Activated T-helper 9 cell treated with anti-CD3 and anti-CD28 coated beads, Interleukin-2, amount 50 U/mL, for 16 hours (primary cell): Measurements from ENCODE around the gene RALA.

ENCODE experiments used
- DNase-seq: peaks from one replicate; pipeline ENCODE4 v3.0.0-alpha.2; 2020; ENCODE audit warnings: low read depth

Gene RALA

GRCh38 chr7:39623047-39623731 lies at the start of gene RALA:
Gene RALA (plus strand): TSS chr7:39623572. CDS start chr7:39686668, 63,096 bp downstream.
- DNase-seq: peak; percentile 85

- DNase-seq: no peak
Observed at GRCh38 chr7:39574673-39575349, 48.6 kb upstream of the RALA start.

- no peak for DNase-seq
Observed at GRCh38 chr7:39577229-39577874, 46.0 kb upstream of the RALA start.

- peak; percentile 59 for DNase-seq
Observed at GRCh38 chr7:39580149-39580874, 43.1 kb upstream of the RALA start.

GRCh38 chr7:39582536-39582935 lies 40.8 kb upstream of the RALA start:
- no peak for DNase-seq

- DNase-seq: no peak
Observed at GRCh38 chr7:39583539-39583938, 39.8 kb upstream of the RALA start.

GRCh38 chr7:39587393-39587792 lies 36.0 kb upstream of the RALA start:
- no peak for DNase-seq

- DNase-seq: no peak
Observed at GRCh38 chr7:39588416-39588815, 35.0 kb upstream of the RALA start.

GRCh38 chr7:39589323-39590111 lies 33.9 kb upstream of the RALA start:
- DNase-seq: peak; percentile 37

- no peak for DNase-seq
Observed at GRCh38 chr7:39592586-39592985, 30.8 kb upstream of the RALA start.

- no peak for DNase-seq
Observed at GRCh38 chr7:39594988-39595620, 28.3 kb upstream of the RALA start.

- DNase-seq: no peak
Observed at GRCh38 chr7:39602351-39602750, 21.0 kb upstream of the RALA start.

GRCh38 chr7:39603924-39604323 lies 19.4 kb upstream of the RALA start:
- no peak for DNase-seq

GRCh38 chr7:39605087-39605486 lies 18.3 kb upstream of the RALA start:
- DNase-seq: no peak

- no peak for DNase-seq
Observed at GRCh38 chr7:39606352-39606751, 17.0 kb upstream of the RALA start.

- DNase-seq: no peak
Observed at GRCh38 chr7:39606941-39607340, 16.4 kb upstream of the RALA start.

- no peak for DNase-seq
Observed at GRCh38 chr7:39607865-39608264, 15.5 kb upstream of the RALA start.

- DNase-seq: no peak
Observed at GRCh38 chr7:39608278-39608677, 15.1 kb upstream of the RALA start.

GRCh38 chr7:39609113-39609934 lies 14.0 kb upstream of the RALA start:
- no peak for DNase-seq

- DNase-seq: no peak
Observed at GRCh38 chr7:39609935-39610263, 13.5 kb upstream of the RALA start.

GRCh38 chr7:39613577-39613976 lies 9.8 kb upstream of the RALA start:
- DNase-seq: no peak
